SK-N-SH (cell line): ENCODE results near the gene TKTL1. TPM values are rescaled to one million over a fixed set of nuclear protein-coding genes. Genes with fewer than 3 reads are reported as not detected.

Experiments used
- CTCF ChIA-PET: fragments of 300-600, 350-600 bp; formaldehyde crosslinking; extraction: SDS; loops from one replicate; lab custom pipeline; 2021; lab: Yijun Ruan, JAX
- POLR2A ChIA-PET: fragments of 350-600 bp; sonication (Branson Sonifier 250); formaldehyde crosslinking; extraction: SDS; loops from one replicate; lab custom pipeline; 2020; ENCODE audit warnings: antibody characterized with exemption, inconsistent platforms; lab: Yijun Ruan, JAX
- DNase-seq: peaks from one replicate; pipeline ENCODE4 v3.0.0; 2012
- H2AFZ ChIP-seq: fragments of 200-600 bp; sonication (generic); 2 replicates; pipeline ENCODE4 v1.8.1; 2016; ENCODE audit warnings: antibody characterized with exemption, mild to moderate bottlenecking, low read depth
- H3F3A ChIP-seq: fragments of 200-600 bp; sonication (generic); replicated peaks from 2 replicates; pipeline ENCODE3; 2016; ENCODE audit warnings: antibody characterized with exemption, mild to moderate bottlenecking; ENCODE audit not compliant: insufficient read depth
- H3K27ac ChIP-seq, 2 experiments: fragments of 200-500 bp in 1 of 2; fragments of 200-600 bp in 1 of 2; sonication (Bioruptor generic) in 1 of 2; sonication (generic), shearing (Covaris generic) in 1 of 2; 2 replicates each; pipeline versions ENCODE4 v1.5.1 to v1.6.1; 2014 to 2016; ENCODE audit warnings: low read depth in 2 of 2, inconsistent platforms in 1 of 2, low read length in 1 of 2, mild to moderate bottlenecking in 1 of 2, mixed read lengths in 1 of 2
- H3K27me3 ChIP-seq: fragments of 200-600 bp; sonication (generic), shearing (Covaris generic); 2 replicates; pipeline ENCODE4 v1.6.1; 2016; ENCODE audit warnings: mixed run types; ENCODE audit not compliant: insufficient read depth
- H3K36me3 ChIP-seq, 2 experiments: fragments of 200-500 bp in 1 of 2; fragments of 200-600 bp in 1 of 2; sonication (Bioruptor generic) in 1 of 2; sonication (generic) in 1 of 2; replicated peaks in 1 of 2; 2 replicates each; pipeline versions ENCODE3 to v1.5.1; 2014 to 2016; ENCODE audit warnings: low read length in 1 of 2, mild to moderate bottlenecking in 1 of 2; ENCODE audit not compliant: insufficient read depth in 2 of 2, control insufficient read depth in 1 of 2
- H3K4me1 ChIP-seq, 2 experiments: fragments of 200-500 bp in 1 of 2; fragments of 200-600 bp in 1 of 2; sonication (Bioruptor generic) in 1 of 2; sonication (generic), shearing (Covaris generic) in 1 of 2; 2 replicates each; pipeline versions ENCODE4 v1.5.1 to v1.6.1; 2014 to 2016; ENCODE audit warnings: low read depth in 1 of 2, low read length in 1 of 2, mixed run types in 1 of 2; ENCODE audit not compliant: insufficient read depth in 2 of 2, control insufficient read depth in 1 of 2
- H3K4me2 ChIP-seq: fragments of 200-600 bp; sonication (generic), shearing (Covaris generic); 2 replicates; pipeline ENCODE4 v1.6.1; 2017; ENCODE audit warnings: mixed run types
- H3K4me3 ChIP-seq, 2 experiments: fragments of 200-500 bp in 1 of 2; fragments of 200-600 bp in 1 of 2; sonication (Bioruptor generic) in 1 of 2; sonication (generic), shearing (Covaris generic) in 1 of 2; 2 replicates each; pipeline versions ENCODE4 v1.5.1 to v1.8.1; 2014 to 2016; ENCODE audit warnings: low read depth in 2 of 2, inconsistent platforms in 1 of 2, low read length in 1 of 2, mild to moderate bottlenecking in 1 of 2, mixed read lengths in 1 of 2, moderate library complexity in 1 of 2
- H3K79me2 ChIP-seq: fragments of 200-600 bp; sonication (generic); 2 replicates; pipeline ENCODE4 v1.8.1; 2017; ENCODE audit warnings: mild to moderate bottlenecking; ENCODE audit not compliant: insufficient read depth
- H3K9ac ChIP-seq: fragments of 200-600 bp; sonication (generic); 2 replicates; pipeline ENCODE4 v1.6.1; 2017; ENCODE audit warnings: mixed run types
- H3K9me2 ChIP-seq: fragments of 200-600 bp; sonication (generic); 2 replicates; pipeline ENCODE4 v1.6.1; 2017; ENCODE audit warnings: mixed run types
- H3K9me3 ChIP-seq: fragments of 200-600 bp; sonication (generic); 2 replicates; pipeline ENCODE4 v1.6.1; 2017; ENCODE audit warnings: mixed run types, mild to moderate bottlenecking, moderate library complexity
- H4K20me1 ChIP-seq: fragments of 200-600 bp; sonication (generic); 2 replicates; pipeline ENCODE4 v1.6.1; 2017; ENCODE audit warnings: mild to moderate bottlenecking, mixed run types; ENCODE audit not compliant: insufficient read depth
- CHD2 ChIP-seq: fragments of 150-350 bp; IDR thresholded peaks from 2 replicates; pipeline ENCODE4 v1.6.1; 2018; ENCODE audit warnings: low read length; ENCODE audit not compliant: partially characterized antibody
- EZH2phosphoT487 ChIP-seq: fragments of 200-600 bp; sonication (generic); IDR thresholded peaks from 2 replicates; pipeline ENCODE4 v1.6.1; 2017; ENCODE audit warnings: low read depth, mixed run types, mild to moderate bottlenecking, antibody characterized with exemption, moderate library complexity, borderline replicate concordance
- FOSL2 ChIP-seq: IDR thresholded peaks from 2 replicates; pipeline ENCODE4 v1.4.0; 2012; ENCODE audit warnings: low read depth, mild to moderate bottlenecking, moderate library complexity, borderline replicate concordance
- GABPA ChIP-seq: IDR thresholded peaks from 2 replicates; pipeline ENCODE4 v1.4.0; 2012; ENCODE audit warnings: low read depth, mild to moderate bottlenecking
- GATA2 ChIP-seq: sonication (generic); formaldehyde crosslinking; IDR thresholded peaks from 2 replicates; pipeline ENCODE4 v1.5.0; 2020; ENCODE audit warnings: mild to moderate bottlenecking, missing genetic modification reagents
- MEF2A ChIP-seq: IDR thresholded peaks from 2 replicates; pipeline ENCODE4 v1.4.0; 2012; ENCODE audit warnings: low read depth, borderline replicate concordance
- POLR2AphosphoS5 ChIP-seq: IDR thresholded peaks from 2 replicates; pipeline ENCODE4 v1.6.1; 2012; ENCODE audit warnings: low read depth, low read length
- RAD21 ChIP-seq: IDR thresholded peaks from 2 replicates; pipeline ENCODE4 v1.6.1; 2012; ENCODE audit warnings: mild to moderate bottlenecking, low read length
- RCOR1 ChIP-seq: fragments of 150-350 bp; IDR thresholded peaks from 2 replicates; pipeline ENCODE4 v1.6.1; 2017; ENCODE audit warnings: antibody characterized with exemption, low read length
- RFX5 ChIP-seq: IDR thresholded peaks from 2 replicates; pipeline ENCODE4 v1.6.1; 2012; ENCODE audit warnings: mild to moderate bottlenecking, improper control_type of control experiment, low read length
- RXRA ChIP-seq: IDR thresholded peaks from 2 replicates; pipeline ENCODE4 v1.4.0; 2012; ENCODE audit warnings: low read depth, mild to moderate bottlenecking, borderline replicate concordance
- TEAD4 ChIP-seq: IDR thresholded peaks from 2 replicates; pipeline ENCODE4 v1.4.0; 2012; ENCODE audit warnings: mild to moderate bottlenecking, borderline replicate concordance; ENCODE audit not compliant: insufficient read depth
- WGBS: methylation state at CpG from one replicate; pipeline ENCODE4 v1.1.6; 2017; ENCODE audit warnings: low lambda C conversion rate; 5-methylcytosine and 5-hydroxymethylcytosine counted together
- polyA plus RNA-seq, 3 experiments: library from polyadenylated mRNA; depleted of rRNA; stranded (reverse); fragments of >200 nt; gene quantifications; 2 replicates each; pipeline ENCODE4 v1.2.3, GENCODE V29; 2012
- TF ChIP-seq, protein P1 (sequence below): IDR thresholded peaks from 2 replicates; pipeline ENCODE4 v1.6.1; 2012; ENCODE audit warnings: mild to moderate bottlenecking, low read depth, low read length, moderate library complexity
- TF ChIP-seq, protein P2 (sequence below): IDR thresholded peaks from 2 replicates; pipeline ENCODE4 v1.4.0; 2012; ENCODE audit warnings: low read depth, borderline replicate concordance
- TF ChIP-seq, protein P3 (sequence below): fragments of 200-600 bp; sonication (generic); IDR thresholded peaks from 2 replicates; pipeline ENCODE4 v1.6.1; 2017; ENCODE audit warnings: antibody characterized with exemption, mild to moderate bottlenecking, moderate library complexity

TKTL1 gene
- polyA plus RNA-seq, 1 of the 3 experiments (the other 2 are of a cell fraction), result not detected

DNA sequence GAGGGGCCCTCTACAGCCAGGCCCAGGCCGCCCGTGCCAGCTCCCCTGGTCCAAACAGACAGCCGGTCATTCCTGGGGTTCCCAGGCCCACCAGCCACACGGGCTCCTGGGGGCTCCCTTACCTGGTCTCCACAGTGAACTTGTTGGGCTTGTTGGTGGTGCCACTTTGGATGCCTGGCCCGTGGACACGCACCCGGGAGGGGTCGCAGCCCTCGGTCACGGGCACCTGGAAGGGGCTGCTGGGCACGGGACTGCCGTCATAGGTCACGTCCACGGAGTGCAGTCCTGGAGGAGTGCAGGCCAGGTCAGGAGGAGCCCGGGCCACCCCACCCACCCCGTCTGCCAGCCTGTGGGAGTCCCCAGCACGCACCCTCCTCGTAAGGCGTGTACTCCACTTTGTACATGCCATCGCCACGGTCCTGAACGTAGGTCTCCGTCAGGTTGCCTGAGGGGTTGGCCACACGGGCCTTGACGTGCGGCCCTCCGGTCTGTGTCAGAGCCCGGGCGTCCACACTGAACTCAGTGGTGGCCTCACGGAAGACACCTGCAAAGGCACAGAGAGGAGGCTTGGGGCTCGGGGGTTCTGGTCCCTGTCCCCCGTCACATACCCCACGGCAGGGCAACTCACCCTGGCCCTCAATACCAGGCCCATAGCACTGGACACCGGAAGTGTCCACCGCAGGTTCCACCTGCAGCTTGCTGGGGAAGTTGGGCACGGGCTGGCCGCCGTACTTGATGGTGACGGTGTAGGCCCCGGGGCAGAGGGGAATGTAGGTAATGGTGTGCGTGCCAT, 64.0 kb downstream of the TKTL1 start:
- Histone ChIP-seq H3K9me3 (no peaks in the 10 kb centered on the region), H3K4me3 (no peak overlapping the region), H3K36me3 (peaks cover 3 to 74% of the 10 kb centered on the region in 2 experiments), H3K79me2 (peaks cover 79% of the 10 kb centered on the region), H3K4me2 (no peak overlapping the region), H3K27me3 (no peaks in the 10 kb centered on the region), H3K9me2 (no peaks in the 10 kb centered on the region), H3K9ac (no peak overlapping the region), H2AFZ (no peak overlapping the region), H3K4me1 (no peaks in the 10 kb centered on the region), H4K20me1 (peaks cover 98% of the 10 kb centered on the region), H3K27ac (peak overlapping the region in 1 of 2 experiments; percentile 30; a peak in 2 of 4 replicates), H3F3A (peaks cover 43% of the 10 kb centered on the region)
- CTCF ChIA-PET, result no interaction called here
- TF ChIP-seq POLR2AphosphoS5 (no peak), RCOR1 (no peak), RAD21 (no peak), TEAD4 (no peak), RXRA (no peak), CHD2 (no peak), EZH2phosphoT487 (no peak), FOSL2 (no peak), GATA2 (no peak), RFX5 (no peak), GABPA (no peak), MEF2A (no peak)
- TF ChIP-seq, protein P1, sequence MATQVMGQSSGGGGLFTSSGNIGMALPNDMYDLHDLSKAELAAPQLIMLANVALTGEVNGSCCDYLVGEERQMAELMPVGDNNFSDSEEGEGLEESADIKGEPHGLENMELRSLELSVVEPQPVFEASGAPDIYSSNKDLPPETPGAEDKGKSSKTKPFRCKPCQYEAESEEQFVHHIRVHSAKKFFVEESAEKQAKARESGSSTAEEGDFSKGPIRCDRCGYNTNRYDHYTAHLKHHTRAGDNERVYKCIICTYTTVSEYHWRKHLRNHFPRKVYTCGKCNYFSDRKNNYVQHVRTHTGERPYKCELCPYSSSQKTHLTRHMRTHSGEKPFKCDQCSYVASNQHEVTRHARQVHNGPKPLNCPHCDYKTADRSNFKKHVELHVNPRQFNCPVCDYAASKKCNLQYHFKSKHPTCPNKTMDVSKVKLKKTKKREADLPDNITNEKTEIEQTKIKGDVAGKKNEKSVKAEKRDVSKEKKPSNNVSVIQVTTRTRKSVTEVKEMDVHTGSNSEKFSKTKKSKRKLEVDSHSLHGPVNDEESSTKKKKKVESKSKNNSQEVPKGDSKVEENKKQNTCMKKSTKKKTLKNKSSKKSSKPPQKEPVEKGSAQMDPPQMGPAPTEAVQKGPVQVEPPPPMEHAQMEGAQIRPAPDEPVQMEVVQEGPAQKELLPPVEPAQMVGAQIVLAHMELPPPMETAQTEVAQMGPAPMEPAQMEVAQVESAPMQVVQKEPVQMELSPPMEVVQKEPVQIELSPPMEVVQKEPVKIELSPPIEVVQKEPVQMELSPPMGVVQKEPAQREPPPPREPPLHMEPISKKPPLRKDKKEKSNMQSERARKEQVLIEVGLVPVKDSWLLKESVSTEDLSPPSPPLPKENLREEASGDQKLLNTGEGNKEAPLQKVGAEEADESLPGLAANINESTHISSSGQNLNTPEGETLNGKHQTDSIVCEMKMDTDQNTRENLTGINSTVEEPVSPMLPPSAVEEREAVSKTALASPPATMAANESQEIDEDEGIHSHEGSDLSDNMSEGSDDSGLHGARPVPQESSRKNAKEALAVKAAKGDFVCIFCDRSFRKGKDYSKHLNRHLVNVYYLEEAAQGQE, result no peak
- TF ChIP-seq, protein P2, sequence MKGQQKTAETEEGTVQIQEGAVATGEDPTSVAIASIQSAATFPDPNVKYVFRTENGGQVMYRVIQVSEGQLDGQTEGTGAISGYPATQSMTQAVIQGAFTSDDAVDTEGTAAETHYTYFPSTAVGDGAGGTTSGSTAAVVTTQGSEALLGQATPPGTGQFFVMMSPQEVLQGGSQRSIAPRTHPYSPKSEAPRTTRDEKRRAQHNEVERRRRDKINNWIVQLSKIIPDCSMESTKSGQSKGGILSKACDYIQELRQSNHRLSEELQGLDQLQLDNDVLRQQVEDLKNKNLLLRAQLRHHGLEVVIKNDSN, result no peak
- TF ChIP-seq, protein P3, sequence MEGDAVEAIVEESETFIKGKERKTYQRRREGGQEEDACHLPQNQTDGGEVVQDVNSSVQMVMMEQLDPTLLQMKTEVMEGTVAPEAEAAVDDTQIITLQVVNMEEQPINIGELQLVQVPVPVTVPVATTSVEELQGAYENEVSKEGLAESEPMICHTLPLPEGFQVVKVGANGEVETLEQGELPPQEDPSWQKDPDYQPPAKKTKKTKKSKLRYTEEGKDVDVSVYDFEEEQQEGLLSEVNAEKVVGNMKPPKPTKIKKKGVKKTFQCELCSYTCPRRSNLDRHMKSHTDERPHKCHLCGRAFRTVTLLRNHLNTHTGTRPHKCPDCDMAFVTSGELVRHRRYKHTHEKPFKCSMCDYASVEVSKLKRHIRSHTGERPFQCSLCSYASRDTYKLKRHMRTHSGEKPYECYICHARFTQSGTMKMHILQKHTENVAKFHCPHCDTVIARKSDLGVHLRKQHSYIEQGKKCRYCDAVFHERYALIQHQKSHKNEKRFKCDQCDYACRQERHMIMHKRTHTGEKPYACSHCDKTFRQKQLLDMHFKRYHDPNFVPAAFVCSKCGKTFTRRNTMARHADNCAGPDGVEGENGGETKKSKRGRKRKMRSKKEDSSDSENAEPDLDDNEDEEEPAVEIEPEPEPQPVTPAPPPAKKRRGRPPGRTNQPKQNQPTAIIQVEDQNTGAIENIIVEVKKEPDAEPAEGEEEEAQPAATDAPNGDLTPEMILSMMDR, result no peak
- no peak for DNase-seq
- POLR2A ChIA-PET, result no interaction called here
- WGBS, result 71% methylated on average over 19 of the region's 41 CpGs
